GM19351 (cell line): ENCODE measurements around the gene WDR70.
"Not testable (repeated sequence)": the region's sequence is repeated elsewhere in the genome, so short reads cannot be mapped to it uniquely, and the experiment has no call there.

ENCODE experiments used
- ATAC-seq: cut with Tn5 transposase; IDR thresholded peaks from one replicate; pipeline ENCODE4 v1.9.1; 2021; ENCODE audit warnings: mild to moderate bottlenecking, moderate library complexity; ENCODE audit not compliant: unreplicated experiment

The WDR70 gene

GRCh38 chr5:37668524-37669047, 289.5 kb downstream of the WDR70 start:
- no peak for ATAC-seq

GRCh38 chr5:37672118-37672588, 293.0 kb downstream of the WDR70 start:
- ATAC-seq: peak; percentile 84

- not testable (repeated sequence) for ATAC-seq
These were observed 295.2 kb downstream of the WDR70 start for GRCh38 chr5:37674361-37674760.

GRCh38 chr5:37679326-37679725, 300.2 kb downstream of the WDR70 start:
- ATAC-seq: not testable (repeated sequence)

- not testable (repeated sequence) for ATAC-seq
These were observed 300.8 kb downstream of the WDR70 start for GRCh38 chr5:37679903-37680302.

- no peak for ATAC-seq
These were observed 304.0 kb downstream of the WDR70 start for GRCh38 chr5:37683072-37683471.

GRCh38 chr5:37685211-37685610, 306.1 kb downstream of the WDR70 start:
- ATAC-seq: no peak

- no peak for ATAC-seq
These were observed 306.7 kb downstream of the WDR70 start for GRCh38 chr5:37685816-37686215.

GRCh38 chr5:37688925-37689324, 309.8 kb downstream of the WDR70 start:
- not testable (repeated sequence) for ATAC-seq

- ATAC-seq: not testable (repeated sequence)
These were observed 315.2 kb downstream of the WDR70 start for GRCh38 chr5:37694333-37694732.

- ATAC-seq: no peak
These were observed 315.7 kb downstream of the WDR70 start for GRCh38 chr5:37694867-37695266.

- ATAC-seq: no peak
These were observed 316.5 kb downstream of the WDR70 start for GRCh38 chr5:37695647-37696046.

GRCh38 chr5:37696190-37697021, 317.3 kb downstream of the WDR70 start:
- no peak for ATAC-seq

- peak; percentile 43 for ATAC-seq
These were observed 322.8 kb downstream of the WDR70 start for GRCh38 chr5:37701868-37702267.

- no peak for ATAC-seq
These were observed 324.7 kb downstream of the WDR70 start for GRCh38 chr5:37703841-37704241.

- ATAC-seq: no peak
These were observed 325.3 kb downstream of the WDR70 start for GRCh38 chr5:37704406-37704805.

- ATAC-seq: no peak
These were observed 329.9 kb downstream of the WDR70 start for GRCh38 chr5:37709020-37709419.

GRCh38 chr5:37710965-37711364, 331.8 kb downstream of the WDR70 start:
- no peak for ATAC-seq

- no peak for ATAC-seq
These were observed 333.6 kb downstream of the WDR70 start for GRCh38 chr5:37712750-37713149.

GRCh38 chr5:37714756-37715155, 335.6 kb downstream of the WDR70 start:
- ATAC-seq: no peak

GRCh38 chr5:37715361-37715760, 336.2 kb downstream of the WDR70 start:
- no peak for ATAC-seq

GRCh38 chr5:37715992-37716391, 336.9 kb downstream of the WDR70 start:
- no peak for ATAC-seq
